Neuronal stem cell (in vitro differentiated cells): ENCODE measurements around the gene ADPGK.
"Not testable (repeated sequence)": the region's sequence is repeated elsewhere in the genome, so short reads cannot be mapped to it uniquely, and the experiment has no call there.

Source experiments
- DNase-seq: peaks from one replicate; pipeline ENCODE4 v3.0.0-alpha.2; 2013; ENCODE audit warnings: low spot score
- H2AFZ ChIP-seq: one replicate; pipeline ENCODE4 v1.6.1; 2013; ENCODE audit warnings: mild to moderate bottlenecking, low read length, inconsistent platforms
- H2AK5ac ChIP-seq: 2 replicates; pipeline ENCODE4 v1.6.1; 2013; ENCODE audit warnings: low read depth, mild to moderate bottlenecking, inconsistent platforms, low read length, moderate library complexity, mixed read lengths
- H2BK120ac ChIP-seq: 2 replicates; pipeline ENCODE4 v1.6.1; 2013; ENCODE audit warnings: low read depth, mild to moderate bottlenecking, inconsistent platforms, low read length, moderate library complexity, mixed read lengths
- H2BK12ac ChIP-seq: one replicate; pipeline ENCODE4 v1.6.1; 2013; ENCODE audit warnings: low read length, inconsistent platforms
- H2BK15ac ChIP-seq: 2 replicates; pipeline ENCODE4 v1.6.1; 2013; ENCODE audit warnings: mild to moderate bottlenecking, low read length, inconsistent platforms, mixed read lengths
- H2BK5ac ChIP-seq: one replicate; pipeline ENCODE4 v1.6.1; 2013; ENCODE audit warnings: inconsistent platforms, mild to moderate bottlenecking, low read length, moderate library complexity
- H3K14ac ChIP-seq: one replicate; pipeline ENCODE4 v1.6.1; 2013; ENCODE audit warnings: low read length, inconsistent platforms
- H3K18ac ChIP-seq: 2 replicates; pipeline ENCODE4 v1.6.1; 2013; ENCODE audit warnings: low read length, inconsistent platforms
- H3K23ac ChIP-seq: 2 replicates; pipeline ENCODE4 v1.6.1; 2013; ENCODE audit warnings: low read depth, mild to moderate bottlenecking, mixed read lengths, low read length, inconsistent platforms; ENCODE audit not compliant: poor library complexity
- H3K27ac ChIP-seq: replicated peaks from 3 replicates; pipeline ENCODE4 v1.5.1; 2013; ENCODE audit warnings: low read length, inconsistent platforms
- H3K27me3 ChIP-seq, 3 experiments: 2 replicates each; pipeline ENCODE4 v1.6.1; 2013; ENCODE audit warnings: low read length in 3 of 3, mild to moderate bottlenecking in 2 of 3, inconsistent platforms in 1 of 3, low read depth in 1 of 3, mixed read lengths in 1 of 3, moderate library complexity in 1 of 3; ENCODE audit not compliant: control insufficient read depth in 3 of 3, insufficient read depth in 3 of 3
- H3K36me3 ChIP-seq, 2 donors: replicated peaks in 1 of 2; 2 replicates each; pipeline ENCODE4 v1.6.1; 2013; ENCODE audit warnings: low read length in 2 of 2; ENCODE audit not compliant: control insufficient read depth in 2 of 2, insufficient read depth in 2 of 2
- H3K4ac ChIP-seq: 2 replicates; pipeline ENCODE4 v1.6.1; 2013; ENCODE audit warnings: inconsistent platforms, mild to moderate bottlenecking, low read length, moderate library complexity
- H3K4me1 ChIP-seq, 2 donors: 1 replicate in 1 of 2; 2 replicates in 1 of 2; pipeline ENCODE4 v1.6.1; 2013; ENCODE audit warnings: low read length in 2 of 2, low read depth in 1 of 2; ENCODE audit not compliant: control insufficient read depth in 2 of 2, insufficient read depth in 1 of 2
- H3K4me2 ChIP-seq: one replicate; pipeline ENCODE4 v1.6.1; 2013; ENCODE audit warnings: mild to moderate bottlenecking, low read length, inconsistent platforms; ENCODE audit not compliant: insufficient read depth, poor library complexity, severe bottlenecking
- H3K4me3 ChIP-seq, 2 donors: 2 replicates each; pipeline ENCODE4 v1.5.1; 2013; ENCODE audit warnings: low read length in 2 of 2, mild to moderate bottlenecking in 2 of 2, inconsistent platforms in 1 of 2, moderate library complexity in 1 of 2
- H3K79me1 ChIP-seq: one replicate; pipeline ENCODE4 v1.6.1; 2013; ENCODE audit warnings: low read depth, mild to moderate bottlenecking, inconsistent platforms, low read length, moderate library complexity
- H3K9ac ChIP-seq: one replicate; pipeline ENCODE4 v1.6.1; 2013; ENCODE audit warnings: mild to moderate bottlenecking, low read depth, low read length, inconsistent platforms; ENCODE audit not compliant: poor library complexity
- H3K9me3 ChIP-seq, 2 donors: replicated peaks in 1 of 2; 2 replicates each; pipeline versions ENCODE3 to v1.6.1; 2013; ENCODE audit warnings: low read length in 2 of 2, mild to moderate bottlenecking in 2 of 2, inconsistent platforms in 1 of 2, low read depth in 1 of 2, mixed read lengths in 1 of 2, moderate library complexity in 1 of 2; ENCODE audit not compliant: control insufficient read depth in 2 of 2, insufficient read depth in 1 of 2
- H4K8ac ChIP-seq: one replicate; pipeline ENCODE4 v1.6.1; 2013; ENCODE audit warnings: low read depth, mild to moderate bottlenecking, inconsistent platforms, low read length, moderate library complexity
- H4K91ac ChIP-seq: one replicate; pipeline ENCODE4 v1.6.1; 2013; ENCODE audit warnings: low read length, low read depth, mild to moderate bottlenecking, inconsistent platforms; ENCODE audit not compliant: poor library complexity
- WGBS, 2 donors: extraction: QIAGEN DNeasy Blood & Tissue Kit; methylation state at CpG; one replicate each; pipeline ENCODE4 v1.1.7; 2013; ENCODE audit warnings: missing lambda C conversion rate in 2 of 2, mixed read lengths in 1 of 2; ENCODE audit not compliant: insufficient read length in 2 of 2, insufficient replicate concordance in 1 of 2; ENCODE audit errors: extremely low coverage in 2 of 2; 5-methylcytosine and 5-hydroxymethylcytosine counted together

ADPGK gene

DNA sequence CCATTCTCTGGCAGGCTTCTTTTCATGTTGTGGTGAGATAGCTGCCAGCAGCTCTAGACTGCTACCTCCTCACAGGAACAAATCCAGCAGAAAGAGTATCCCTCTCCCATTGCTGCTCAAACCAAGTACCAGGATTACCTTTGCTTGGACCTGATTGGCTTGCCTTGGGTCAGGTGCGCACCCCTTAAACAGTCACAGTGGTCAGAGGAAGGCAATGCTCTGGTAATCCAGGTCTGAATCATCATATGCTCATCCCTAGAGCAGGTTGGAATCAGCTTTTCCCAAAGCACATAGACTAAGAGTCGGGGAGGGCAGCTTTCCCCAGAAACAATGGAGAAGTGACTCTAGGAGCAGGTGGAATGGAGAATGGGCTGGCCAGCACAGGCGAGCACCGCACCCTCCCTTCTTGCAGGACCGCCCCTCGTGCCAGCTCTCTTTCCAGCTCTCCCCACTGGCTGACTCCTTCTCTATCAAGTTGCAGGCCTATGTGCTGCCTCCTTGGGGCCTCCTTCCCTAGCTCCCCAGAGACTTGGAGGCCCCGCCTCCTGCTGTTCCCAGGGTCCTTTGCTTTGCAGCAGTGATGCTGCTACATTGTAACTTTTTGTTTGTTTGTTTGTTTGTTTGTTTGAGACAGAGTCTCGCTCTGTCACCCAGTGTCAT is 29.9 kb upstream of the ADPGK start:
- H3K14ac ChIP-seq = no peak overlapping the region
- H3K4me1 ChIP-seq = peaks cover 0 to 5% of the 10 kb centered on the region in 2 donors
- no peak overlapping the region for H2BK5ac ChIP-seq
- no peak overlapping the region for H4K91ac ChIP-seq
- no peaks in the 10 kb centered on the region for H3K36me3 ChIP-seq
- peaks cover 0 to 39% (median 0%) of the 10 kb centered on the region in 3 experiments for H3K27me3 ChIP-seq
- no peak overlapping the region for H4K8ac ChIP-seq
- H3K79me1 ChIP-seq = no peaks in the 10 kb centered on the region
- H3K4me2 ChIP-seq = no peak overlapping the region
- no peak overlapping the region for H2AK5ac ChIP-seq
- H3K18ac ChIP-seq = peak overlapping the region; percentile 12
- no peak overlapping the region for H3K23ac ChIP-seq
- no peak for DNase-seq
- no peak overlapping the region for H2AFZ ChIP-seq
- H2BK120ac ChIP-seq = no peak overlapping the region
- no peaks in the 10 kb centered on the region for H3K9me3 ChIP-seq
- WGBS, 2 donors = no CpG with 5 or more reads among the region's 8 CpGs
- H3K4ac ChIP-seq = no peak overlapping the region
- H2BK12ac ChIP-seq = no peak overlapping the region
- H3K9ac ChIP-seq = no peak overlapping the region
- H3K4me3 ChIP-seq = no peak overlapping the region
- no peak overlapping the region for H2BK15ac ChIP-seq
- no peak overlapping the region for H3K27ac ChIP-seq

- no peak overlapping the region for H3K18ac ChIP-seq
- H2BK15ac ChIP-seq = no peak overlapping the region
- no peaks in the 10 kb centered on the region for H3K36me3 ChIP-seq
- H3K23ac ChIP-seq = no peak overlapping the region
- DNase-seq = no peak
- H3K4me3 ChIP-seq = peak overlapping the region in 1 of 2 donors; percentile 51
- H4K8ac ChIP-seq = no peak overlapping the region
- whole genome bisulfite sequencing, 2 donors = no CpG with 5 or more reads among the region's 4 CpGs
- peaks cover 0 to 5% of the 10 kb centered on the region in 2 donors for H3K9me3 ChIP-seq
- H3K4me1 ChIP-seq = peaks cover 0 to 7% of the 10 kb centered on the region in 2 donors
- no peak overlapping the region for H3K9ac ChIP-seq
- H4K91ac ChIP-seq = no peak overlapping the region
- H2AK5ac ChIP-seq = no peak overlapping the region
- H2BK5ac ChIP-seq = no peak overlapping the region
- H3K27ac ChIP-seq = no peak overlapping the region
- peaks cover 0 to 20% (median 0%) of the 10 kb centered on the region in 3 experiments for H3K27me3 ChIP-seq
- H2BK12ac ChIP-seq = no peak overlapping the region
- no peaks in the 10 kb centered on the region for H3K79me1 ChIP-seq
- no peak overlapping the region for H2AFZ ChIP-seq
- no peak overlapping the region for H3K4me2 ChIP-seq
- H2BK120ac ChIP-seq = no peak overlapping the region
- no peak overlapping the region for H3K14ac ChIP-seq
- H3K4ac ChIP-seq = no peak overlapping the region
These were observed 25.8 kb upstream of the ADPGK start for GRCh38 chr15:72809329-72809728.

GRCh38 chr15:72807346-72807745 is 23.8 kb upstream of the ADPGK start:
- not testable (repeated sequence) for H3K27ac ChIP-seq, H3K18ac ChIP-seq, H3K4me2 ChIP-seq, H2BK120ac ChIP-seq, H3K9me3 ChIP-seq, H3K9ac ChIP-seq, H3K4ac ChIP-seq, H3K4me3 ChIP-seq, H3K4me1 ChIP-seq, H2BK15ac ChIP-seq, H3K36me3 ChIP-seq, H3K14ac ChIP-seq, H2AK5ac ChIP-seq, H2AFZ ChIP-seq, H3K79me1 ChIP-seq, H4K8ac ChIP-seq, H2BK5ac ChIP-seq, H3K23ac ChIP-seq, DNase-seq, H4K91ac ChIP-seq, H2BK12ac ChIP-seq
- no CpG with 5 or more reads among the region's 22 CpGs for WGBS, 2 donors
- H3K27me3 ChIP-seq = peaks cover 0 to 18% (median 0%) of the 10 kb centered on the region in 3 experiments

DNA sequence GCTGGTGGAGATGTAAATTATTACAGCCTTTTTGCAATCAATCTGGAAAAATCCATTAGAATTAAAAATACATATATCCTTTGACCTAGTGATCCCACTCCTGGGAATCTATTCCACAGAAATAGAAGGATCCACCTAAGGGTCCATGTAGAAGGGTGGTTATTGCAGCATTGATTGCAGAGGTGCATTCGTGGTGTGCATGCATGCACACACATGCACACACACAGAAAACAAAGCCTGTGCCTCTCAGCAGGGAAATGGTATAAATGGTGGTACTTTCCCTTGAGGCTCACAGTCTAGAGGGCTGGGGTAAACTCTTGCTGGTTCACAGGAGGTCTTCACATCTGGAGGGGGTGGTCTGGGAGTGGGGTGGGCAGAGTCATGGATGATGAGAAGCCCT is 19.4 kb upstream of the ADPGK start:
- no peak overlapping the region for H3K14ac ChIP-seq
- H3K18ac ChIP-seq = no peak overlapping the region
- no peak overlapping the region for H4K8ac ChIP-seq
- no peaks in the 10 kb centered on the region for H3K79me1 ChIP-seq
- H2AFZ ChIP-seq = no peak overlapping the region
- no peak overlapping the region for H3K9ac ChIP-seq
- no peak overlapping the region for H2BK120ac ChIP-seq
- H2BK15ac ChIP-seq = no peak overlapping the region
- no peaks in the 10 kb centered on the region for H3K36me3 ChIP-seq
- H2AK5ac ChIP-seq = peak overlapping the region; percentile 83
- peaks cover 0 to 3% of the 10 kb centered on the region in 2 donors for H3K9me3 ChIP-seq
- H2BK5ac ChIP-seq = no peak overlapping the region
- no peak overlapping the region for H2BK12ac ChIP-seq
- H3K4me2 ChIP-seq = no peak overlapping the region
- H4K91ac ChIP-seq = no peak overlapping the region
- no CpG with 5 or more reads among the region's 1 CpG for WGBS, 2 donors
- no peak overlapping the region for H3K27ac ChIP-seq
- DNase-seq = no peak
- no peak overlapping the region for H3K4me3 ChIP-seq
- no peak overlapping the region for H3K23ac ChIP-seq
- peaks cover 0 to 2% of the 10 kb centered on the region in 2 donors for H3K4me1 ChIP-seq
- H3K4ac ChIP-seq = no peak overlapping the region
- H3K27me3 ChIP-seq = peaks cover 0 to 5% (median 0%) of the 10 kb centered on the region in 3 experiments
